KMS-11 (cell line): Measurements from ENCODE around the gene OXT.

Experiments used
- H2AFZ ChIP-seq: fragments of 200-600 bp; sonication (generic); 2 replicates; pipeline ENCODE4 v1.6.1; 2016; ENCODE audit warnings: antibody characterized with exemption, mixed run types, low read depth
- H3K27ac ChIP-seq: fragments of 200-600 bp; sonication (generic); 2 replicates; pipeline ENCODE4 v1.6.1; 2016; ENCODE audit warnings: mild to moderate bottlenecking, mixed run types
- H3K27me3 ChIP-seq: fragments of 200-600 bp; sonication (generic); 2 replicates; pipeline ENCODE4 v1.6.1; 2017; ENCODE audit warnings: mild to moderate bottlenecking, low read depth, mixed run types, moderate library complexity; ENCODE audit not compliant: insufficient read depth
- H3K36me3 ChIP-seq: fragments of 200-600 bp; sonication (generic); 2 replicates; pipeline ENCODE4 v1.6.1; 2017; ENCODE audit warnings: mild to moderate bottlenecking, mixed run types; ENCODE audit not compliant: insufficient read depth
- H3K4me1 ChIP-seq: fragments of 200-600 bp; sonication (generic); 2 replicates; pipeline ENCODE4 v1.6.1; 2016; ENCODE audit warnings: mild to moderate bottlenecking, low read depth, mixed run types; ENCODE audit not compliant: poor library complexity, severe bottlenecking
- H3K4me2 ChIP-seq: fragments of 200-600 bp; sonication (generic); 2 replicates; pipeline ENCODE4 v1.7.0; 2016; ENCODE audit warnings: mild to moderate bottlenecking, mixed run types
- H3K4me3 ChIP-seq: fragments of 200-600 bp; sonication (generic); IDR thresholded peaks from 2 replicates; pipeline ENCODE4 v1.6.1; 2017; ENCODE audit warnings: low read depth, low read length, mixed read lengths; ENCODE audit not compliant: insufficient read depth
- H3K79me2 ChIP-seq: fragments of 200-600 bp; sonication (generic); 2 replicates; pipeline ENCODE4 v1.6.1; 2016; ENCODE audit warnings: low read depth, mixed run types; ENCODE audit not compliant: insufficient read depth
- H3K9ac ChIP-seq: fragments of 200-600 bp; sonication (generic); 2 replicates; pipeline ENCODE4 v1.6.1; 2016; ENCODE audit warnings: mild to moderate bottlenecking, mixed run types
- H4K20me1 ChIP-seq: fragments of 200-600 bp; sonication (generic); 2 replicates; pipeline ENCODE4 v1.6.1; 2016; ENCODE audit warnings: mild to moderate bottlenecking, mixed run types; ENCODE audit not compliant: insufficient read depth
- TF ChIP-seq, protein P1 (sequence below): fragments of 200-600 bp; sonication (generic); conservative IDR thresholded peaks from 2 replicates; pipeline ENCODE4 v1.6.1; 2017; ENCODE audit warnings: low read depth, mild to moderate bottlenecking, antibody characterized with exemption, low read length, moderate library complexity, mixed read lengths

OXT gene

DNA sequence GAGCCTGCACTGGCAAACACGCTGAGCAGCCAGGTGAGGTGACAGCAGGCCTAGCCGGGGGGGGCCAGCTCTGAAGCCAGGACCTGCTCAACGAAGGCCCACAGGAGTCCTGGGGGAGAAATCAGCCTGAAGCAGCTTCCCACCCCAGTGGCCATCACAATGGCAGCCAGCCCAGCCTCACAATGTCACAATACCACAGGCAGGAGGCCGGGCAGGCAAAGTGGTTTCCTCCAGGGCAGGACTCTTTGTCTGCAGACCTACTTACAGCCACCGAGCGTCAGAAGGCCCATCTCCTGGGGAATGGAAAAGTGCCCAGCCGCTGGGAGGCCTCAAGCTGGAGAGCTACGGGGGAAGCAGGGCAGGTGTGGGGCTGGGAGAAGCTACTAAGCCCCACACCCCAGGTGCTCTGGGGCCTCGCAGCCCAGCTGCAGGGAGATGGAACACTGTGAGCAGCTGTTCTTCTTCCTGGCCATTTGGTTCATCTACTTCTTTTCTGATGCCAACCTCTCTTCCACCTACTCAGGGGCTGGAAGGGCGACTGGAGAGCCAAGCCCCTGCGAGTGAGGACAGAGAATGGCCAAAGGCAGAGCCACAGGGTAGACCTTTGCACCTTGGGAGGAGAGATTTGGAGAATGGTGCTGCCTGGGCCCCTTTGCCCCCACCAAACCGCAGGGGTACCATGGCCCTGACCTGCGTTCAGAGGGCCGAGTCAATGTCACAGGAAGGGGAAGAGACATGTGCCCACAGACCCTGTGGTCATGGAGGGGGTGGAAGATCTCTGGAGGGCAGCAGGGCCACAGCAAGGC is 35.4 kb downstream of the OXT start:
- Histone ChIP-seq H3K4me2 (no peak overlapping the region), H2AFZ (no peak overlapping the region), H3K79me2 (no peaks in the 10 kb centered on the region), H3K36me3 (no peaks in the 10 kb centered on the region), H4K20me1 (no peaks in the 10 kb centered on the region), H3K4me3 (no peak overlapping the region), H3K27me3 (no peaks in the 10 kb centered on the region), H3K9ac (no peak overlapping the region), H3K27ac (no peak overlapping the region), H3K4me1 (peaks cover 18% of the 10 kb centered on the region)
- TF ChIP-seq, protein P1, sequence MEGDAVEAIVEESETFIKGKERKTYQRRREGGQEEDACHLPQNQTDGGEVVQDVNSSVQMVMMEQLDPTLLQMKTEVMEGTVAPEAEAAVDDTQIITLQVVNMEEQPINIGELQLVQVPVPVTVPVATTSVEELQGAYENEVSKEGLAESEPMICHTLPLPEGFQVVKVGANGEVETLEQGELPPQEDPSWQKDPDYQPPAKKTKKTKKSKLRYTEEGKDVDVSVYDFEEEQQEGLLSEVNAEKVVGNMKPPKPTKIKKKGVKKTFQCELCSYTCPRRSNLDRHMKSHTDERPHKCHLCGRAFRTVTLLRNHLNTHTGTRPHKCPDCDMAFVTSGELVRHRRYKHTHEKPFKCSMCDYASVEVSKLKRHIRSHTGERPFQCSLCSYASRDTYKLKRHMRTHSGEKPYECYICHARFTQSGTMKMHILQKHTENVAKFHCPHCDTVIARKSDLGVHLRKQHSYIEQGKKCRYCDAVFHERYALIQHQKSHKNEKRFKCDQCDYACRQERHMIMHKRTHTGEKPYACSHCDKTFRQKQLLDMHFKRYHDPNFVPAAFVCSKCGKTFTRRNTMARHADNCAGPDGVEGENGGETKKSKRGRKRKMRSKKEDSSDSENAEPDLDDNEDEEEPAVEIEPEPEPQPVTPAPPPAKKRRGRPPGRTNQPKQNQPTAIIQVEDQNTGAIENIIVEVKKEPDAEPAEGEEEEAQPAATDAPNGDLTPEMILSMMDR: no peak

DNA sequence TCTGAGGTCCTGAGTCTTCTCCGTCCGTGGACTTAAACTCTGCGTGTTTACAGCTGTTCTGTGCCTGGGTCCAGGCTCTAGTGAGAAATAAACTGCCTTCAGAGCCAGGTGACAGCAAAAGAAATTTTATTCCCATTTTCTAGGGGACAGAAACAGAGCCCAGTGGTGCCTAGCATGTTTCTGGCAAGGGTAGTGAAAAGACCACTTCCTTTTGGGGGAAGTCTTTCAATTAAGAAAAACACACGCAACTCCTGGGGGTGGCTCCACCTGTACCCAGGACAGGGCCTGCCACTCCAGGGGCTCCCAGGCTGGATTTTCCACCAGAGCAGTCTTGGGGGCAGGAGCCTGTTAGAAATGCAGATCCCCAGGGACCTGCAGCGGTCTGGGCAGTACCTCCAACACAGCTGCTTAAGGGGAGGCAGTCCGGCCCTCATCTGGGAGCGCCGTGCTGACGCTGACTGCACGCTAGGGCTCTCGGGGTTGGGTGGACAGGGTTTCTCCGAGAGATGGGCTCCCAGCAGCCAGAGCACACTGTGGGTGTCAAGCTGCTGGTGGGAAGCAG is 36.1 kb downstream of the OXT start:
- Histone ChIP-seq H3K4me2 (no peak overlapping the region), H3K27me3 (no peaks in the 10 kb centered on the region), H3K36me3 (no peaks in the 10 kb centered on the region), H3K27ac (no peak overlapping the region), H3K4me1 (peaks cover 12% of the 10 kb centered on the region), H4K20me1 (no peaks in the 10 kb centered on the region), H2AFZ (no peak overlapping the region), H3K4me3 (no peak overlapping the region), H3K79me2 (no peaks in the 10 kb centered on the region), H3K9ac (no peak overlapping the region)
- TF ChIP-seq, protein P1: no peak

DNA sequence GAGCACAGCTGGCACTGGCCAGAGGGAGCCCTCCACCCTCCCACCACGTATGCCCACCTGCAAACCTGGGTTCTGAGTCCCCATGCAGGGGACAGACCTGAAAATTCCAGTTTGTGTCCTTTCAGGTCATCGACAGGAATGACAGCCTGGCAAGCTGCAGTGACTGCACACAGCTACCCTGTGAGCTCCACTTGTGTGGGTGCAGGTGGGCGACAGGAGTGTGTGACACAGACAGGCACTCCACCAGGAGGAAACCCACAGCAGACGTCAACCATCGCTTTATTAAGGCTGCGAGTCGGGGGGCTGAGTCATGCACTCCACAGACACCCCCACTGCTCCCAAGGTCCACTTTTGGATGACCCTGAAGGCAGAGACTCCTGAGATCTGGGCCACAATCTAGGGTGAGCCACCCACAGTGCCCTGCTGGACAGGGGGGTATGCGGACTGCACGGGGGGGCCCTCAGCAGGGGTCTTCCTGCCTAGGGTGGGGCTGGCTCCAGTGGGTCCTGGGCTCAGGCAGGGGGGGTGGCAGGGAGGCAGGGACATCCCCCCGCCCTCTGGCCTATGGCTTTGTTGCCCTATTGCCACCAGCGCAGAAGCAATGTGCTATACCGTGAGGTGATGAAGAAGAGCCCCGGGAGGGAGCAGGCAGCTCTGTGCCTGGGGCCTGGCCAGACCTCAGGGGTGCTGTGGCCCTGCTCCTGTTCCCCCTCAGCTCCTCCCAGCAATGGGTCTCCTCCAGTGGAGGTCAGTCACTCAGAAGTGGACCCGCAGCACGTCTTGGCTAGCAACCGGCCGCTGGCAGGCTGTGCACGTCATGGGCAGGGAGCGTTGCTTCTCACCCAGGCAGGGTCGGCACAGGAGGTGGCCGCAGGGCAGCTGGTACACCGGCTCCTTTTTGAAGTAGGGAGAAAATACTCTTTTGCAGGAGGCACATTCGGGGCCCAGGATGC is 38.2 kb downstream of the OXT start:
- H2AFZ ChIP-seq: no peak overlapping the region
- TF ChIP-seq, protein P1: no peak
- H3K27me3 ChIP-seq: no peaks in the 10 kb centered on the region
- H3K36me3 ChIP-seq: no peaks in the 10 kb centered on the region
- no peak overlapping the region for H3K4me2 ChIP-seq
- H3K9ac ChIP-seq: no peak overlapping the region
- H3K4me1 ChIP-seq: no peaks in the 10 kb centered on the region
- H4K20me1 ChIP-seq: no peaks in the 10 kb centered on the region
- H3K79me2 ChIP-seq: no peaks in the 10 kb centered on the region
- no peak overlapping the region for H3K4me3 ChIP-seq
- no peak overlapping the region for H3K27ac ChIP-seq

DNA sequence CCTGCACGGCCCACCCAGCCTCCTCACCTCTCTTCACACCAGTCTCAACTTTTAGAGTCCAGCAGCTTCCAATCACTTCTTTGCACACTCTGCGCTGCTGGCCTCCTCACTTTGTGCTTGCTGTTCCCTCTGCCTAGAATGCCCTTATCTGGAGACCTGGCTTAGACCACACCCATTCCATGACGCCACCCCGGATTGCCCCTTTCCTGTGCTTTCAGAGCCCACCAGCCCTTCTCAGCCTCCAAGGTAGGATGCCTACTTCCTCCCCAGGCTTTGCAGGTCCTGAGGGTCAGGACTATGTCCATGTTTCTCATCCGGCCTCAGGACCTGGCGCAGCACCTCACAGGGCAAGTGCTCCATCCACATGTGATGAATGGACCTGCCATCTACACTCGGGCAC is 40.1 kb downstream of the OXT start:
- no peaks in the 10 kb centered on the region for H3K36me3 ChIP-seq

More for the DNA sequence above, 40.1 kb downstream of the OXT start:
- H3K27ac ChIP-seq: no peak overlapping the region
- H3K4me1 ChIP-seq: no peaks in the 10 kb centered on the region
- TF ChIP-seq, protein P1: no peak
- H3K4me2 ChIP-seq: no peak overlapping the region
- H2AFZ ChIP-seq: no peak overlapping the region
- H4K20me1 ChIP-seq: no peaks in the 10 kb centered on the region
- H3K4me3 ChIP-seq: no peak overlapping the region
- H3K79me2 ChIP-seq: no peaks in the 10 kb centered on the region
- H3K9ac ChIP-seq: no peak overlapping the region
- no peaks in the 10 kb centered on the region for H3K27me3 ChIP-seq
